T-helper 22 cell (primary cell): ENCODE results near the gene TBC1D24.
"Not testable (repeated sequence)": the region's sequence is repeated elsewhere in the genome, so short reads cannot be mapped to it uniquely, and the experiment has no call there.

Experiments
- DNase-seq: peaks from one replicate; pipeline ENCODE4 v3.0.0-alpha.2; 2020; ENCODE audit warnings: low read depth

Gene TBC1D24

DNA sequence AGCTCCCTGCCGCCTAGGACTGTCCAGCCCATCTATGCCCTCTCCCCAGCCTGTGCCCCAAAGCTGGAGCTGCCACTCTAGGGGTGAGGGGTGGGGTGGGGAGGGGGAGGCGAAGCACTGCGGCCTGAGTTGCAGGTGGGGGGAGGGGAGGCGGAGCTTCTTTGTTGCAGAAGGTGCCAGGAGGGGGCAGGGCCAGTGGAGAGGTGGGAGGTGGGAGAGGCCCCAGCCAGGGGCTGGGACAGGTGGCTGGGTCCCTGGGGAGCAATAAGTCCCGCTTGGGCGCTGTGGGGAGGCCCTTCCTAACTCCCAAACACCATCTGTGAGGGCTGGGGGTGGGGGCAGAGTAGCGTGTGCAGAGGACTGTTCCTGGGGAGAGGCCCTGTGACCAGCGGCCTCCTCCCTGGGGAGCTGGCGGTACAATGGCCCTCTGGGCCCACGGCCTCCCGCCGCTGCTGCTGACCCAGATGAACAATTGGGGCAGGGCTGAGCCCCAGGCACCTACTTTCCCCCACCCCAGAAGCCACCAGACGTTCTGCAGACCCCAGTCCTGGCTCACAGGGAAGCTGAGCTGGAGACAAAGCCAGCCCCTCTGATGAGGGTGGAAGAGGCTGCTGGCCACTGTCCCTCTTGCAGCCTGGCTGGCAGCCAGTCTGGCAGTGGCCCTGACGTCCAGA, 6.1 kb upstream of the TBC1D24 start:
- no peak for DNase-seq

DNA sequence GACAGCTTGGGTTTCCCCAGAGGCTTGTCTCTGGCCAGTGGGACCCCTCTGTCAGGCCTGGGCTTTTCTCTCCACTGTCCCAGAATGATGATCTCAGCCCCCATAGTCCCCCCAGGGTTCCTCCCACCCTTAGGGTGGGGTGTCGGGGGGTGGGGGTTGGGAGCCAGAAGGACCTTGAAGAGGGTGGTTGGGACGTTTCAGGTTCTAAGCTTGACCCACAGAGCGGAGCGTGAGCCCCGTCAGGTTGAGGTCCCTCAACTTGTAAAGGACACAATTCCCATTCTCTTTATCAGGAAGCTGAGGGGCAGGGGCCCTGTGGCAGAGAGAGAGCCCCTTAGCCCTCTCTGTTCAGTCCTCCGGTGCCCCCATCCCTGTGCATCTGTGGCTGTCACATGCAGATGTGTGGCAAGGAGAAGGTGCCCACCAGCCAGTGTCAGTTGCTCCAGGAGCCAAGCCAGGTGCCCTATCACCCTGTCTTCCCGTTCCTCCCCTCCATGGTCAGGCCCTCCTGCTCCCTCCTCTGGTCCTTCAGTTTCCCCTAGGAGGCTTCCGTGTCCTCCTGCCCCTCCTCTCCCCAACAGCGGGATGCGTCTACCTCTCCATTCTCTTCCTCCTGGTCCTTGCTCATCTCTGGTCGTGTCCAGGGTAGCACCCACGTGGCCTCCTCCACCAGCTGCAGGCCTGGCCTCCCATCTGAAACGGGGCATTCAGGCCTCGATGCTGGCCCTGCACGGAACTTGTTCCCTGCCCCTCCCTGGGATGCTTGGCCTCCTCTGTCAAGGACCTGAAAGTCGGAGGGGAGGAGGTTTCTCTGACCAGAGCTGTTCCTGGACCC, 5.3 kb upstream of the TBC1D24 start:
- DNase-seq, result no peak

- no peak for DNase-seq
These were observed 4.7 kb upstream of the TBC1D24 start for GRCh38 chr16:2470234-2470601.

DNA sequence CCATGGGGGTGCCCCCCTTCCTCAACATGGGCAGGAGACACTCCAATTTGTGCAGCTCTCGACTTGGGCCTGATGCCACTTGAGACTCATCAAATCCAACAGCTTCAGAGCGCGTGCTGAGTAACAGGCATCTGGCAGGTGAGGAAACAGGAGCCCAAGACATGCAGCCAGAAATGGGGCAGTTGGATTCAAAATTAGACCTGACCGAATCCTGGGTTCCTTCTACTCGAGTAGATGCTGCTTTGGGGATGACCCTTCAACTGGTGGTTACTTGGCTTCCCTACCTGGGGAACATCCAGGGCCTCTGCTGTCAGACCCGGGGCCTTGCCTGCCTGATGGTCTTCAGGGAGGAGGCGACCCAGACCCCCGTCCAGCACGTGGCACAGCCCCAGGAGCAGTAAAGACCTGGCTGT, 4.3 kb upstream of the TBC1D24 start:
- no peak for DNase-seq

DNA sequence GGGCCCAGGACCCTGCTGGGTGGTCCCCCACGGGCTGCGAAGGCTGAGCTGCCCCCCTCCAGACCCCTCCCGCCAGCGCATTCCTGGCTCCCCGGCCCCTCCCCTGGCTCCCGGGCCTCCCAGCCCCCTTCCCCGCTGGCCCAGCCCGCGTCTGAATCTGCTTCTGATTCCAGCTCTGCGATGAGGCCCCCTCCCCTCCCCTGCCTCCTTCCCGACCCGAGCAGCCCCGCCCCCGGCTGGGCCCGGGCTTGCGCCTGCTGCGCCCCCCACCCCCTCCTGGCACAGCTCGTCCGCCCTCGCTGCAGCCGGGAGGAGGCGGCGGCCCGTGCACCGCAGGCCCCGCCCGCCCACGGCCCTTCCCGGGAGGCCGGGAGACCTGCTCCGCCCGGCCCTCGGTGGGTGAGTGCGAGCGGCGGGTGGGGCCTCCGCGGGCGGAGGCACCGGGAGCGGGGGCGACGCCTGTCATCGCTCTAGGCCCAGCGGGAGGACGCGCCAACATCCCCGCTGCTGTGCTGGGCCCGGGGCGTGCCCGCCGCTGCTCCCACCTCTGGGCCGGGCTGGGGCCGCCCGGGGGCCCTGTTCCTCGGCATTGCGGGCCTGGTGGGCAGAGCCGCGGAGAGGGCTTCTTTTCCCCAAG, 3.8 kb upstream of the TBC1D24 start, which contains the start of gene NTN3:
TSS of gene NTN3 (plus strand) at position 282 of the 637 bp plus-strand sequence. CDS start 405 bp downstream, outside the sequence.
- DNase-seq, result no peak

DNA sequence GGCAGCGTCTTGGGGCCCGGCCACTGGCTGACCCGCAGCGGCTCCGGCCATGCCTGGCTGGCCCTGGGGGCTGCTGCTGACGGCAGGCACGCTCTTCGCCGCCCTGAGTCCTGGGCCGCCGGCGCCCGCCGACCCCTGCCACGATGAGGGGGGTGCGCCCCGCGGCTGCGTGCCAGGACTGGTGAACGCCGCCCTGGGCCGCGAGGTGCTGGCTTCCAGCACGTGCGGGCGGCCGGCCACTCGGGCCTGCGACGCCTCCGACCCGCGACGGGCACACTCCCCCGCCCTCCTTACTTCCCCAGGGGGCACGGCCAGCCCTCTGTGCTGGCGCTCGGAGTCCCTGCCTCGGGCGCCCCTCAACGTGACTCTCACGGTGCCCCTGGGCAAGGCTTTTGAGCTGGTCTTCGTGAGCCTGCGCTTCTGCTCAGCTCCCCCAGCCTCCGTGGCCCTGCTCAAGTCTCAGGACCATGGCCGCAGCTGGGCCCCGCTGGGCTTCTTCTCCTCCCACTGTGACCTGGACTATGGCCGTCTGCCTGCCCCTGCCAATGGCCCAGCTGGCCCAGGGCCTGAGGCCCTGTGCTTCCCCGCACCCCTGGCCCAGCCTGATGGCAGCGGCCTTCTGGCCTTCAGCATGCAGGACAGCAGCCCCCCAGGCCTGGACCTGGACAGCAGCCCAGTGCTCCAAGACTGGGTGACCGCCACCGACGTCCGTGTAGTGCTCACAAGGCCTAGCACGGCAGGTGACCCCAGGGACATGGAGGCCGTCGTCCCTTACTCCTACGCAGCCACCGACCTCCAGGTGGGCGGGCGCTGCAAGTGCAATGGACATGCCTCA, 3.1 kb upstream of the TBC1D24 start:
- no peak for DNase-seq

GRCh38 chr16:2472488-2472864, 2.5 kb upstream of the TBC1D24 start:
- DNase-seq, result no peak

- DNase-seq, result no peak
These were observed 2.0 kb upstream of the TBC1D24 start for GRCh38 chr16:2472885-2473445.

DNA sequence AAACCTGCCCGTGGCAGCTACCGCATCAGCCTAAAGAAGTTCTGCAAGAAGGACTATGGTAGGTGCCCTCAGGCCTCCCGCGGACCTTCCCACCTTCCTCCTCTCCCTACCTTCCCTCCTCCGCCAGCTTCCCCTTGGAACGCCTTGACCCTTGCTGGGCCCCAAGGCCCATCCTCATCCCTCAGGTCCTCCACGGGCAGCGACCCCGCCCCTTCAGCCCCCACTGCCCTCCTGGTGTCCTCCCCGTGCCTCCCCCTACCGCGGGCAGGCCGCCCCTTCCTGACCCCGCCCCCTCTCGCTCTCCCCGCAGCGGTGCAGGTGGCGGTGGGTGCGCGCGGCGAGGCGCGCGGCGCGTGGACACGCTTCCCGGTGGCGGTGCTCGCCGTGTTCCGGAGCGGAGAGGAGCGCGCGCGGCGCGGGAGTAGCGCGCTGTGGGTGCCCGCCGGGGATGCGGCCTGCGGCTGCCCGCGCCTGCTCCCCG, 1.4 kb upstream of the TBC1D24 start:
- DNase-seq, result no peak

DNA sequence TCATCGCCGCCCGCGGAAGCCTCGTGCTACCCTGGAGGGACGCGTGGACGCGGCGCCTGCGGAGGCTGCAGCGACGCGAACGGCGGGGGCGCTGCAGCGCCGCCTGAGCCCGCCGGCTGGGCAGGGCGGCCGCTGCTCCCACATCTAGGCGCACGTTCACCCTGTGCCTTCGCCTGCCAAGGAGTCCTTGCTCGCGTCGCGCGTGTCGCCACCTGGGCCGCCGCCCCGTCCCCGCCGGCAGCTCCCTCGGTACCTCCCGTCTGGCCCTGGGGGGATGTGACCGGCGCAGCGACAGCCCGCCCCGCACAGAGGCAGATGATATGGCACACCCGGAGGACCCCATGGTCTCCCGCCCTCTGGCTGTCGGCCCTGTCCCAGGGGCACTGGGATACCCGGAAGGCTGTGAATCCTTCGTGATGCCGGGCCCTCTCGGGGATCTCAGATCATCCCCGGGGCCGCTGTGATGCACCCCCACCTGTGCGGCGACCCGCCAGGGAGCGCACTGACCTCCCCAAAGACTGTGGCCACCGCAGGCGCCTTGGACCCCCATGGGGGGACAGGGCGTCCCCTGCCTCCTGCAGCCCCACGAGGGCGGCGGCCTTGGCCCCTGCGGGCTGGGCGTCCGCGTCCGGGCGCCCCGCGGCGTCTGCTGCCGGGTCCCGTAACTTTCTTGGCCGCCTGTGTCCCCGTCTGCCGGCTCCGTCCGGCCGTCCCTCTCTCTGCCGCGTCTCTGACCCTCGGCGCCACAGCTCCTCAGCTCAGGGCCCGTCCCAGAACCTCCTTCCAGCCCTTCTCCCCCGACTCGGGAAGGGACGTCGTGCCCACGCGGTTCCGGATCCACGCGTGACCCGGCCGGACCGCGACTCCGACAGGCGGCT, 689 bp upstream of the TBC1D24 start:
- DNase-seq, result peak; percentile 36

- DNase-seq, result no peak
These were observed 752 bp downstream of the TBC1D24 start for GRCh38 chr16:2475413-2476344.

GRCh38 chr16:2476345-2476720, 1.4 kb downstream of the TBC1D24 start:
- DNase-seq, result no peak

DNA sequence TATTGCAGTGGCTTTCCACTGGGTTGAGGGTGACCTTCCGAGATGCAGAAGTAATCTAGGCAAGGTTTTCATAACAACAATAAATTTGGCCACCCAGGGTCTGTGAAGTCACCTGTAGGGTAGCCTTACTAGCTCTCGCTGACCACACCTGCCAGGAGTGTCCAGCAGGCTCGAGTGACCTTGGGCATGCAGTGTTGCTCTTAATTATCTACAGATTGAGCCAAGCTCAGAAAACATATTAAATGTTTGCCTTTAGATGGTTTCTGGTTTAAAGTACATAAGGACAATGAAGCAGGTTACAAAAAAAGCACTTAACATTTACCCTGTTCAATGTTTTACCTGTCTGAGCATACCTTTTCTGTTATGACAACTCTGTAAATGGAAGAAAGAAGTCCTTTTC, 1.8 kb downstream of the TBC1D24 start:
- no peak for DNase-seq

DNA sequence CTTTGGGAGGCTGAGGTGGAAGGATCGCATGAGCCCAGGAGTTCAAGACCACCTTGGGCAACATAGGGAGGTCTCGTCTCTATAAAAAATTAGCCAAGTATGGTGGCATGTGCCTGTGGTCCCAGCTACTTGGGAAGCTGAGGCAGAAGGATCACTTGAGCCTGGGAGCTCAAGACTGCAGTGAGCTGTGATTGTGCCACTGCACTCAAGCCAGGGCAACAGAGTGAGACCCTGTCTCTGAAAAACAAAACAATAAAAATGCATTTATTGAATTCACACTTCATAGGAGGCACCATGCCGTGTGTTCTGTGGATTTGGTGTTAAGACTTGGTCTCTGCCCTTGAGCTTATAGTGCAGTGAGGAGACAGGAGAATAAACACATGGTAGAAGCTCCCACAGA, 2.4 kb downstream of the TBC1D24 start:
- DNase-seq, result no peak

GRCh38 chr16:2478279-2478678, 3.4 kb downstream of the TBC1D24 start:
- no peak for DNase-seq

DNA sequence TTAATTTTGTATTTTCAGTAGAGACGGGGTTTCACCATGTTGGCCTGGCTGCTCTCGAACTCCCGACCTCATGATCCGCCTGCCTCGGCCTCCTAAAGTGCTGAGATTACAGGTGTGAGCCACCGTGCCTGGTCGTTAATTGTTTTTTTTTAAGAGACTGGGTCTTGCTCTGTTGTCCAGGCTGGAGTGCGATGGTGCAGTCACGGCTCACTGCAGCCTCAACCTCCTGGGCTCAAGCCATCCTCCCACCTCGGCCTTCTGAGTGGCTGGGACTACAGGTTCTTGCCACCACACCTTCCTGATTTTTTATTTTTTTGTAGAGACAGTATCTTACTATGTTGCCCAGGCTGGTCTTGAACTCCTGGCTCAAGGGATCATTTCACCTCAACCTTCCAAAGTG, 5.1 kb downstream of the TBC1D24 start:
- not testable (repeated sequence) for DNase-seq

GRCh38 chr16:2480948-2481347, 6.0 kb downstream of the TBC1D24 start:
- no peak for DNase-seq

- DNase-seq, result no peak
These were observed 6.7 kb downstream of the TBC1D24 start for GRCh38 chr16:2481676-2482075.

GRCh38 chr16:2482249-2482648, 7.3 kb downstream of the TBC1D24 start:
- DNase-seq, result no peak
